GM12865 (cell line): ENCODE measurements around the gene SPOCK3.

Source experiments
- DNase-seq: peaks from one replicate; pipeline ENCODE4 v3.0.0; 2010; ENCODE audit warnings: low read depth
- H3K4me3 ChIP-seq: 2 replicates; pipeline ENCODE4 v1.5.1; 2011; ENCODE audit warnings: mild to moderate bottlenecking, low read depth, low read length, control low read depth
- TF ChIP-seq, protein P1 (sequence below): IDR thresholded peaks from 2 replicates; pipeline ENCODE4 v1.5.1; 2011; ENCODE audit warnings: low read length, control low read depth, low read depth, inconsistent platforms; ENCODE audit not compliant: insufficient read depth; ENCODE audit errors: missing control alignments

SPOCK3 gene

DNA sequence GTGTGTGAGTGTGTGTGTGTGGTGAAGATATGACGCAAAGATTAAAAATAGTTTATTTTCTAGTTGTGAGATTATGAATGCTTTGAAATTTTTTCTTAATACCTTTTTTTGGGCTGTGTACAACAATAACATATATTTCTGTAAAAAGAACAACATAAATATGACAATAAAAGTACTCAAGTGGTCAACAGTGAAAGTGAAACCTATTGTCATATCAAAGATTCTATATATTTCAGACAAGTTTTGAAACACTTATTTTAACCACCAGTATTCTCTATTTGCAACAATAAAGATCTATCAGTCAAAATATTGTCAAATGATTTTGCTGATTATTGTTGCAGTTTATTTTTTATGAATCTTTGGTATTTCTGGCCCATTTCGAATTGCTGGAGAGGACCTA is 98.0 kb downstream of the SPOCK3 start:
- TF ChIP-seq, protein P1, sequence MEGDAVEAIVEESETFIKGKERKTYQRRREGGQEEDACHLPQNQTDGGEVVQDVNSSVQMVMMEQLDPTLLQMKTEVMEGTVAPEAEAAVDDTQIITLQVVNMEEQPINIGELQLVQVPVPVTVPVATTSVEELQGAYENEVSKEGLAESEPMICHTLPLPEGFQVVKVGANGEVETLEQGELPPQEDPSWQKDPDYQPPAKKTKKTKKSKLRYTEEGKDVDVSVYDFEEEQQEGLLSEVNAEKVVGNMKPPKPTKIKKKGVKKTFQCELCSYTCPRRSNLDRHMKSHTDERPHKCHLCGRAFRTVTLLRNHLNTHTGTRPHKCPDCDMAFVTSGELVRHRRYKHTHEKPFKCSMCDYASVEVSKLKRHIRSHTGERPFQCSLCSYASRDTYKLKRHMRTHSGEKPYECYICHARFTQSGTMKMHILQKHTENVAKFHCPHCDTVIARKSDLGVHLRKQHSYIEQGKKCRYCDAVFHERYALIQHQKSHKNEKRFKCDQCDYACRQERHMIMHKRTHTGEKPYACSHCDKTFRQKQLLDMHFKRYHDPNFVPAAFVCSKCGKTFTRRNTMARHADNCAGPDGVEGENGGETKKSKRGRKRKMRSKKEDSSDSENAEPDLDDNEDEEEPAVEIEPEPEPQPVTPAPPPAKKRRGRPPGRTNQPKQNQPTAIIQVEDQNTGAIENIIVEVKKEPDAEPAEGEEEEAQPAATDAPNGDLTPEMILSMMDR: no peak
- no peak overlapping the region for H3K4me3 ChIP-seq
- DNase-seq: peak; percentile 3

DNA sequence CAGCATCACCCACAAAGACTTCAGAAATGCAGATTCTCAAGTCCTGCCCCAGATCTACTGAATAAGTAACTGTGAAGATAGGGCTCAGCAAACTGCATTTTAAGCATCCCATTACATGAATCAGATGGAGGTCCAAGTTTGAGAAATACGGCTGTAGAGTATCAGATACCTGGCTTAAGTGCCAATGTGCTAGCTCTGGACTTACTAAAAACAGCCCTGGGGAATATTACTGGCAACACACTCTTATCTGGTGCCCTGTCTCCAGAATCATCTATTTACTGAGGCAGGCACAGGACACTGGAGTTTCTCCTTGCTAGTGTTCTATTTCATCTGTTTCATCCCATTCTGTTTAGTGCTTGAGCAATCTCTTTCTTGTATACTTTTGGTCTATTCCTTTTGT is 105.1 kb downstream of the SPOCK3 start:
- no peak overlapping the region for H3K4me3 ChIP-seq
- no peak for DNase-seq
- TF ChIP-seq, protein P1: no peak

DNA sequence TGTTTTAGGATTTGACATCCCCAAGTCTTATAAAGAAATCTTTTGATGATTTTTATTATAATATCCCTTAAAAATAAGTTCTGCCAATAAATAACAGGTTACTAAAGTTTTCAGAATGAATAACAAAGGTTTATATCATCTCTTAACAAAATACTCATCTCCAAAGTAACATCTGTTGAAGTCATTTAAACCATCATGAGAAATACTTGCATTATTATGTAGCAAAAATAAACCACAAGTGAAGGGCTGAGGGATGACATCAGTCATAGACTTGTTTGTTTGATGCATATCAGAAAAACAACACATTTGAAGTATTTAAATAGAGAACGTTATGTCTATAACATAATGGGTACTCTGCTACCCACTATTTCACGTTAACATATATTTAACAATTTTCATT is 114.9 kb downstream of the SPOCK3 start:
- TF ChIP-seq, protein P1: no peak
- DNase-seq: no peak
- H3K4me3 ChIP-seq: no peak overlapping the region

DNA sequence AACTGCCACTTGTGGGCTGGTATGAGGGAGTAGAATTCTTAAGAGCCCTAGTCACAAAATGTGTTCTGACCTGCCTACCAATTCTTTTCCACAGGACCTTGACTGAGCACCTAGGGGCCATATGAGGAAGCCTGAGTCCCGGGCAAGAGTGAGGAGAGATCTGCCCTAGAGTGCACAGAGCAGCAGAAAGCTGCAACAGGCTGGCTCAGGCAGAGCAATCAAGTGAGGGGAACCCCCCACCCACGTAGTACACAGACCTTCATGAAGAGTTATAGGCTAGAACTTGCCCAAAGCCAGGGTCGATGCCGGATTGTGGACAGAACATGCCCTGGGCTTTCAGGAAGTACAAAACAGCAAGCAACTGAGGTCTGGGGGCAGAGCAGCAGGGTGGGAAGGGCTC is 117.0 kb downstream of the SPOCK3 start:
- no peak overlapping the region for H3K4me3 ChIP-seq
- no peak for DNase-seq
- TF ChIP-seq, protein P1: no peak

DNA sequence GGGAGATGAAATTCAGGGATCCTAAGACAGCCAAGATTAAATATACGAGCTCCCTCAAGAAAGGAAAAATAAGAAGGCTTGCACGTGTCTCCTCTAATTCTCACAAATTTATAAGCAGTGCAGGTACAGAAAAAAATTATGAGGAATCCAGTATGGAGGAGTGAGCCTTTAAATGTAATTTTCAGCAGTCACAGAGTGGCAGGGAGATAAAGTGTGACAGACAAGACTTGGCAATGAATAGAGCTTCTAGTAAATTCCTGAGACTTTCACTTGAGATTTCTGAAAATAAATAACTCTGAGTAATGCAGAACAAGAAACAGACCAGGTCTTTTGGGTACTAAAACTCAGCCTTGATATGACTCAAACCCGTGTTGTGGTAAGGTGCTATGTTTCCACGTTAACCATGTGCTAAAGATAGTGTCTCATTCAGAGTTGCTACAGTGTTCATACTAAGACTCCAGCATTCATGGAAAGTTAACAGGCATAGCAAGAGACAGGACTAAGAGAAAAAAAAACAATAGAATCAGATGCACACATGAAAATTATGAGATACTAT is 119.8 kb downstream of the SPOCK3 start:
- DNase-seq: peak; percentile 54
- H3K4me3 ChIP-seq: no peak overlapping the region
- TF ChIP-seq, protein P1: no peak

DNA sequence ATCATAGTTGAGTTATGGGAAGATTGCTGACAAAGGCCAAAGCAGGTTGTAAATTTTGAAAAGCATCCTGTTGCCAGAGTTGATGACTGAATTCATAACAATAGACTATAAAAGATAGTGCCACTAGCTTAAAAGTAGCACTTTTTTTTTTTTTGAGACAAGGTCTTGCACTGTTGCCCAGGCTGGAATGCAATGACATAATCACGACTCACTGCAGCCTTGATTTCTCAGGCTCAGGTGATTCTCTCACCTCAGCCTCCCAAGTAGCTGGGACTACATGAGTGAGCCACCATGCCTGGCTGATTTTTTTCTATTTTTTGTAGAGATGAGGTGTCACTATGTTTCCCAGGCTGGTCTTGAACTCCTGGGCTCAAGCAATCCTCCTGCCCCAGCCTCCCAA is 122.7 kb downstream of the SPOCK3 start:
- TF ChIP-seq, protein P1: no peak
- DNase-seq: no peak
- no peak overlapping the region for H3K4me3 ChIP-seq

DNA sequence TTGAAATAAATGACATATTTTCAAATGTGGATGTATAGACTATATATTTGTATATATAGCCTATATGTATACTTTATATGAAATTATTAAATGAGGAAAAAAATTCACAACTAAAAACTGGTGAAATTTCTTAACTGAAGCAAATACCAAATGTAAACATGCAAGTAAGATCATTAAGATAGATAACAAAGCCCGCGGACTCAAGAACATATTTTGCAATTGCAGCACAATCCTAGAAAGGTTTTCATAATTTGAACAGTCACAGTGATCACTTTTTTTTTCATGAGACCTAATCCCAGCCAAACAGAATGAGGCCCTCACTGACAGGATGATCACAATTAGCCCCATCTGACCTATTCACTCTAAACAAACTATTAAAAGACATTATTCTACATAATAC is 123.2 kb downstream of the SPOCK3 start:
- H3K4me3 ChIP-seq: no peak overlapping the region
- no peak for DNase-seq
- TF ChIP-seq, protein P1: no peak
